Umbilical cord (tissue), 2 donors: Measurements from ENCODE around the gene MACF1. TPM values are rescaled to one million over a fixed set of nuclear protein-coding genes. Genes with fewer than 3 reads are reported as not detected.
A peak's percentile ranks its signal among the peaks of the same experiment; 100 is the strongest.

Experiments used
- DNase-seq: peaks from one replicate; pipeline ENCODE4 v3.0.0-alpha.2; 2015; ENCODE audit warnings: low spot score
- total RNA-seq: library from RNA; depleted of rRNA; stranded (reverse); fragments of >200 nt; gene quantifications from one replicate; pipeline ENCODE4 v1.2.3, GENCODE V29; 2014; ENCODE audit warnings: low replicate concordance; ENCODE audit not compliant: insufficient read depth

Gene MACF1
- total RNA-seq, 1 donor from 2014 or later: 584 TPM

GRCh38 chr1:39348278-39348677 is 143.8 kb downstream of the MACF1 start:
- no peak for DNase-seq

GRCh38 chr1:39352881-39353280 is 148.4 kb downstream of the MACF1 start:
- no peak for DNase-seq

GRCh38 chr1:39354572-39354971 is 150.1 kb downstream of the MACF1 start:
- DNase-seq: no peak

GRCh38 chr1:39358491-39358890 is 154.0 kb downstream of the MACF1 start:
- no peak for DNase-seq

- DNase-seq: no peak
Measured at GRCh38 chr1:39359028-39359570, 154.6 kb downstream of the MACF1 start.

GRCh38 chr1:39360731-39361130 is 156.2 kb downstream of the MACF1 start:
- DNase-seq: no peak

GRCh38 chr1:39361446-39361845 is 157.0 kb downstream of the MACF1 start:
- no peak for DNase-seq

GRCh38 chr1:39363267-39363666 is 158.8 kb downstream of the MACF1 start:
- no peak for DNase-seq

GRCh38 chr1:39368045-39368444 is 163.6 kb downstream of the MACF1 start:
- DNase-seq: no peak

GRCh38 chr1:39369565-39369964 is 165.1 kb downstream of the MACF1 start:
- DNase-seq: no peak

- DNase-seq: no peak
Measured at GRCh38 chr1:39370602-39371001, 166.1 kb downstream of the MACF1 start.

GRCh38 chr1:39372105-39372504 is 167.6 kb downstream of the MACF1 start:
- DNase-seq: no peak

GRCh38 chr1:39376656-39377055 is 172.2 kb downstream of the MACF1 start:
- DNase-seq: no peak

GRCh38 chr1:39378377-39378776 is 173.9 kb downstream of the MACF1 start:
- no peak for DNase-seq

- DNase-seq: no peak
Measured at GRCh38 chr1:39379187-39379586, 174.7 kb downstream of the MACF1 start.

GRCh38 chr1:39380036-39380435 is 175.5 kb downstream of the MACF1 start:
- no peak for DNase-seq

- no peak for DNase-seq
Measured at GRCh38 chr1:39381839-39382238, 177.3 kb downstream of the MACF1 start.

- DNase-seq: no peak
Measured at GRCh38 chr1:39384305-39384704, 179.8 kb downstream of the MACF1 start.

- no peak for DNase-seq
Measured at GRCh38 chr1:39385067-39385988, 180.8 kb downstream of the MACF1 start.

GRCh38 chr1:39386997-39387396 is 182.5 kb downstream of the MACF1 start:
- no peak for DNase-seq

- DNase-seq: no peak
Measured at GRCh38 chr1:39387452-39387851, 183.0 kb downstream of the MACF1 start.

GRCh38 chr1:39391691-39392679 is 187.5 kb downstream of the MACF1 start:
- DNase-seq: peak; percentile 90
